SU-DHL-6 (cell line): ENCODE results near the gene BIN1.

Experiments used
- CTCF ChIP-seq: fragments of 200-600 bp; sonication (generic); IDR thresholded peaks from one replicate; pipeline ENCODE4 v1.5.1; 2017; ENCODE audit warnings: antibody characterized with exemption, mild to moderate bottlenecking, low read length, moderate library complexity; ENCODE audit not compliant: insufficient read depth, poor library complexity, severe bottlenecking
- EZH2phosphoT487 ChIP-seq: fragments of 200-600 bp; sonication (generic), shearing (Covaris generic); conservative IDR thresholded peaks from 2 replicates; pipeline ENCODE4 v1.6.1; 2018; ENCODE audit warnings: mild to moderate bottlenecking, antibody characterized with exemption, low read length, moderate library complexity, mixed read lengths

GRCh38 chr2:127071901-127072328 is 35.0 kb downstream of the BIN1 start:
- TF ChIP-seq CTCF (no peak), EZH2phosphoT487 (no peak)
